HEK293 (cell line): Measurements from ENCODE around the gene MTHFD1.

ENCODE experiments used
- BCL11A ChIP-seq: fragments of 450-650 bp; formaldehyde crosslinking; IDR thresholded peaks from 2 replicates; pipeline ENCODE4 v1.5.1; 2016; ENCODE audit warnings: low read depth, missing biosample characterization, missing genetic modification characterization
- TRIM28 ChIP-seq: IDR thresholded peaks from 2 replicates; pipeline ENCODE4 v1.6.1; 2011; ENCODE audit warnings: low read length, control low read depth, borderline replicate concordance
- ZNF112 ChIP-seq: fragments of 450-650 bp; formaldehyde crosslinking; IDR thresholded peaks from 2 replicates; pipeline ENCODE4 v1.5.0; 2017; ENCODE audit warnings: missing biosample characterization, missing genetic modification characterization
- ZNF670 ChIP-seq: fragments of 450-650 bp; formaldehyde crosslinking; IDR thresholded peaks from 2 replicates; pipeline ENCODE4 v1.5.1; 2016; ENCODE audit warnings: missing biosample characterization, missing genetic modification characterization, low read depth

- TF ChIP-seq ZNF112 (tag by site-specific recombination) (no peak), BCL11A (tag by site-specific recombination) (peak; percentile 66; the same call in 1 of the 2 replicates), TRIM28 (no peak), ZNF670 (tag by site-specific recombination) (no peak)
Measured at GRCh38 chr14:64503434-64504309, 115.5 kb downstream of the MTHFD1 start, which contains the start of gene ZBTB25.
